Naive B cell (primary cell): ENCODE measurements around the gene ELFN2. TPM values are rescaled to one million over a fixed set of nuclear protein-coding genes. Genes with fewer than 3 reads are reported as not detected.

Experiments
- ATAC-seq, 2 donors: fragments of 150-1000 bp; cut with Tn5 transposase; 2 replicates each; pipeline ENCODE4 v1.10.0; 2021; ENCODE audit warnings: low read depth in 2 of 2, mild to moderate bottlenecking in 2 of 2, moderate library complexity in 2 of 2
- DNase-seq: peaks from one replicate; pipeline ENCODE4 v3.0.0; 2022
- H3K27ac Mint-ChIP-seq, 6 donors: one replicate each; pipeline ENCODE4 v1.8.0; 2020 to 2022; ENCODE audit warnings: mild to moderate bottlenecking in 6 of 6, mixed read lengths in 6 of 6, moderate library complexity in 5 of 6, inconsistent platforms in 2 of 6
- H3K27me3 Mint-ChIP-seq, 3 donors: one replicate each; pipeline ENCODE4 v1.8.0; 2021 to 2022; ENCODE audit warnings: mixed read lengths in 3 of 3, mild to moderate bottlenecking in 1 of 3
- H3K36me3 Mint-ChIP-seq, 2 donors: one replicate each; pipeline ENCODE4 v1.8.0; 2020 to 2022; ENCODE audit warnings: mixed read lengths in 2 of 2, inconsistent platforms in 1 of 2, mild to moderate bottlenecking in 1 of 2
- H3K4me1 Mint-ChIP-seq, 3 donors: one replicate each; pipeline ENCODE4 v1.8.0; 2020 to 2022; ENCODE audit warnings: mixed read lengths in 3 of 3, inconsistent platforms in 1 of 3, mild to moderate bottlenecking in 1 of 3, moderate library complexity in 1 of 3
- H3K4me3 Mint-ChIP-seq, 8 donors: one replicate each; pipeline ENCODE4 v1.8.0; 2020 to 2022; ENCODE audit warnings: mild to moderate bottlenecking in 8 of 8, mixed read lengths in 8 of 8, moderate library complexity in 8 of 8, inconsistent platforms in 2 of 8
- H3K9me3 Mint-ChIP-seq, 7 donors: one replicate each; pipeline ENCODE4 v1.8.0; 2020 to 2022; ENCODE audit warnings: mixed read lengths in 7 of 7, mild to moderate bottlenecking in 5 of 7, inconsistent platforms in 2 of 7, moderate library complexity in 1 of 7
- polyA plus RNA-seq, 6 donors: library from polyadenylated mRNA; unstranded; fragments of 300-500 nt; fragmentation: Illumina TruSeq; gene quantifications; one replicate each; pipeline ENCODE4 v1.2.3, GENCODE V29; 2021; ENCODE audit warnings: low read depth in 6 of 6

ELFN2 gene
- polyA plus RNA-seq, 6 donors from 2014 or later = not detected

- Mint-ChIP-seq H3K36me3 (peaks cover 0 to 6% of the 10 kb centered on the region in 2 donors), H3K27me3 (peaks cover 4 to 21% (median 15%) of the 10 kb centered on the region in 3 donors), H3K9me3 (no peaks in the 10 kb centered on the region), H3K4me1 (peaks cover 5% of the 10 kb centered on the region in 3 donors), H3K27ac (no peak overlapping the region), H3K4me3 (no peak overlapping the region)
- ATAC-seq (no peak), DNase-seq (no peak)
Measured at GRCh38 chr22:37448516-37449127, 21.3 kb upstream of the ELFN2 start.

GRCh38 chr22:37445501-37445900 lies 18.2 kb upstream of the ELFN2 start:
- ATAC-seq (no peak), DNase-seq (no peak)
- Mint-ChIP-seq H3K9me3 (peaks cover 3 to 10% (median 5%) of the 10 kb centered on the region in 7 donors), H3K36me3 (peaks cover 6 to 21% of the 10 kb centered on the region in 2 donors), H3K4me1 (peaks cover 0 to 5% (median 0%) of the 10 kb centered on the region in 3 donors), H3K4me3 (no peak overlapping the region), H3K27me3 (peaks cover 11 to 38% (median 34%) of the 10 kb centered on the region in 3 donors), H3K27ac (no peak overlapping the region)

GRCh38 chr22:37443977-37444376 lies 16.7 kb upstream of the ELFN2 start:
- no peak overlapping the region for H3K4me3 Mint-ChIP-seq
- peaks cover 6 to 22% of the 10 kb centered on the region in 2 donors for H3K36me3 Mint-ChIP-seq
- DNase-seq (no peak), ATAC-seq (no peak)
- peaks cover 0 to 5% (median 4%) of the 10 kb centered on the region in 3 donors for H3K4me1 Mint-ChIP-seq
- H3K27ac Mint-ChIP-seq = peak overlapping the region in 1 of 6 donors; percentile 14
- peaks cover 15 to 36% (median 34%) of the 10 kb centered on the region in 3 donors for H3K27me3 Mint-ChIP-seq
- H3K9me3 Mint-ChIP-seq = peaks cover 3 to 10% (median 7%) of the 10 kb centered on the region in 7 donors

GRCh38 chr22:37443086-37443485 lies 15.8 kb upstream of the ELFN2 start:
- DNase-seq (no peak), ATAC-seq (no peak)
- H3K27me3 Mint-ChIP-seq = peaks cover 15 to 34% (median 30%) of the 10 kb centered on the region in 3 donors

GRCh38 chr22:37442537-37442936 lies 15.3 kb upstream of the ELFN2 start:
- H3K4me3 Mint-ChIP-seq = no peak overlapping the region
- peaks cover 0 to 5% (median 4%) of the 10 kb centered on the region in 3 donors for H3K4me1 Mint-ChIP-seq
- peaks cover 3 to 10% (median 7%) of the 10 kb centered on the region in 7 donors for H3K9me3 Mint-ChIP-seq
- H3K27me3 Mint-ChIP-seq = peaks cover 15 to 34% (median 27%) of the 10 kb centered on the region in 3 donors
- H3K36me3 Mint-ChIP-seq = peaks cover 6 to 22% of the 10 kb centered on the region in 2 donors
- DNase-seq (no peak), ATAC-seq (no peak)
- H3K27ac Mint-ChIP-seq = no peak overlapping the region

More at GRCh38 chr22:37443086-37443485, 15.8 kb upstream of the ELFN2 start:
- no peak overlapping the region for H3K27ac Mint-ChIP-seq
- peaks cover 6 to 22% of the 10 kb centered on the region in 2 donors for H3K36me3 Mint-ChIP-seq
- peaks cover 3 to 10% (median 7%) of the 10 kb centered on the region in 7 donors for H3K9me3 Mint-ChIP-seq
- no peak overlapping the region for H3K4me3 Mint-ChIP-seq
- H3K4me1 Mint-ChIP-seq = peaks cover 0 to 5% (median 4%) of the 10 kb centered on the region in 3 donors

- no peak overlapping the region for H3K4me3 Mint-ChIP-seq
- H3K36me3 Mint-ChIP-seq = peaks cover 6 to 22% of the 10 kb centered on the region in 2 donors
- ATAC-seq (no peak), DNase-seq (no peak)
- H3K27me3 Mint-ChIP-seq = peaks cover 15 to 34% (median 27%) of the 10 kb centered on the region in 3 donors
- no peak overlapping the region for H3K27ac Mint-ChIP-seq
- H3K4me1 Mint-ChIP-seq = peaks cover 0 to 5% (median 4%) of the 10 kb centered on the region in 3 donors
- peaks cover 3 to 10% (median 7%) of the 10 kb centered on the region in 7 donors for H3K9me3 Mint-ChIP-seq
Measured at GRCh38 chr22:37442135-37442534, 14.9 kb upstream of the ELFN2 start.

GRCh38 chr22:37440875-37441274 lies 13.6 kb upstream of the ELFN2 start:
- DNase-seq (no peak), ATAC-seq (no peak)
- peaks cover 0 to 5% (median 4%) of the 10 kb centered on the region in 3 donors for H3K4me1 Mint-ChIP-seq
- peaks cover 3 to 10% (median 7%) of the 10 kb centered on the region in 7 donors for H3K9me3 Mint-ChIP-seq
- H3K4me3 Mint-ChIP-seq = no peak overlapping the region
- peaks cover 19 to 35% (median 29%) of the 10 kb centered on the region in 3 donors for H3K27me3 Mint-ChIP-seq
- H3K27ac Mint-ChIP-seq = peak overlapping the region in 1 of 6 donors; percentile 32
- H3K36me3 Mint-ChIP-seq = peaks cover 6 to 22% of the 10 kb centered on the region in 2 donors

GRCh38 chr22:37439347-37439746 lies 12.1 kb upstream of the ELFN2 start:
- H3K4me3 Mint-ChIP-seq = no peak overlapping the region
- H3K27ac Mint-ChIP-seq = no peak overlapping the region
- DNase-seq (no peak), ATAC-seq (no peak)
- peaks cover 3 to 10% (median 7%) of the 10 kb centered on the region in 7 donors for H3K9me3 Mint-ChIP-seq
- H3K36me3 Mint-ChIP-seq = peaks cover 3 to 22% of the 10 kb centered on the region in 2 donors
- peaks cover 28 to 46% (median 38%) of the 10 kb centered on the region in 3 donors for H3K27me3 Mint-ChIP-seq
- H3K4me1 Mint-ChIP-seq = peaks cover 3 to 9% (median 5%) of the 10 kb centered on the region in 3 donors

GRCh38 chr22:37435970-37436603 lies 8.8 kb upstream of the ELFN2 start:
- Mint-ChIP-seq H3K4me1 (peaks cover 0 to 9% (median 3%) of the 10 kb centered on the region in 3 donors), H3K4me3 (no peak overlapping the region)
- no peak for ATAC-seq

GRCh38 chr22:37433786-37434185 lies 6.5 kb upstream of the ELFN2 start:
- ATAC-seq = no peak
- H3K36me3 Mint-ChIP-seq = peaks cover 0 to 5% of the 10 kb centered on the region in 2 donors

More at GRCh38 chr22:37435970-37436603, 8.8 kb upstream of the ELFN2 start:
- H3K27me3 Mint-ChIP-seq = peaks cover 38 to 64% (median 47%) of the 10 kb centered on the region in 3 donors
- DNase-seq = no peak
- no peak overlapping the region for H3K27ac Mint-ChIP-seq
- H3K36me3 Mint-ChIP-seq = peaks cover 0 to 12% of the 10 kb centered on the region in 2 donors
- H3K9me3 Mint-ChIP-seq = peaks cover under 1 to 9% (median 5%) of the 10 kb centered on the region in 7 donors

GRCh38 chr22:37432708-37433054 lies 5.4 kb upstream of the ELFN2 start:
- Mint-ChIP-seq H3K4me3 (no peak overlapping the region), H3K27me3 (peaks cover 52 to 78% (median 70%) of the 10 kb centered on the region in 3 donors), H3K4me1 (peaks cover 3 to 17% (median 14%) of the 10 kb centered on the region in 3 donors), H3K27ac (no peak overlapping the region), H3K36me3 (peaks cover 0 to 5% of the 10 kb centered on the region in 2 donors), H3K9me3 (peaks cover 0 to 3% (median 0%) of the 10 kb centered on the region in 7 donors)
- no peak for DNase-seq
- ATAC-seq = no peak

More at GRCh38 chr22:37433786-37434185, 6.5 kb upstream of the ELFN2 start:
- Mint-ChIP-seq H3K27ac (no peak overlapping the region), H3K27me3 (peaks cover 47 to 73% (median 63%) of the 10 kb centered on the region in 3 donors), H3K4me3 (no peak overlapping the region), H3K4me1 (peaks cover 3 to 6% (median 5%) of the 10 kb centered on the region in 3 donors), H3K9me3 (peaks cover 0 to 3% (median 0%) of the 10 kb centered on the region in 7 donors)
- no peak for DNase-seq

- Mint-ChIP-seq H3K4me1 (peaks cover 3 to 17% (median 14%) of the 10 kb centered on the region in 3 donors), H3K27me3 (peaks cover 52 to 77% (median 67%) of the 10 kb centered on the region in 3 donors), H3K9me3 (peaks cover 0 to 3% (median 0%) of the 10 kb centered on the region in 7 donors), H3K4me3 (no peak overlapping the region), H3K27ac (peak overlapping the region in 1 of 6 donors; percentile 59), H3K36me3 (peaks cover 0 to 5% of the 10 kb centered on the region in 2 donors)
- DNase-seq (no peak), ATAC-seq (no peak)
Measured at GRCh38 chr22:37431801-37432707, 4.8 kb upstream of the ELFN2 start.

- ATAC-seq (no peak), DNase-seq (no peak)
- Mint-ChIP-seq H3K27me3 (peaks cover 50 to 83% (median 71%) of the 10 kb centered on the region in 3 donors), H3K9me3 (peaks cover 0 to 3% (median 0%) of the 10 kb centered on the region in 7 donors), H3K4me3 (no peak overlapping the region), H3K4me1 (peaks cover 3 to 20% (median 18%) of the 10 kb centered on the region in 3 donors), H3K27ac (no peak overlapping the region), H3K36me3 (peaks cover 0 to 5% of the 10 kb centered on the region in 2 donors)
Measured at GRCh38 chr22:37431366-37431765, 4.1 kb upstream of the ELFN2 start.
